ENCODE measurements around the gene GALNT9.
"Not testable (repeated sequence)": the region's sequence is repeated elsewhere in the genome, so short reads cannot be mapped to it uniquely, and the experiment has no call there.

The GALNT9 gene

DNA sequence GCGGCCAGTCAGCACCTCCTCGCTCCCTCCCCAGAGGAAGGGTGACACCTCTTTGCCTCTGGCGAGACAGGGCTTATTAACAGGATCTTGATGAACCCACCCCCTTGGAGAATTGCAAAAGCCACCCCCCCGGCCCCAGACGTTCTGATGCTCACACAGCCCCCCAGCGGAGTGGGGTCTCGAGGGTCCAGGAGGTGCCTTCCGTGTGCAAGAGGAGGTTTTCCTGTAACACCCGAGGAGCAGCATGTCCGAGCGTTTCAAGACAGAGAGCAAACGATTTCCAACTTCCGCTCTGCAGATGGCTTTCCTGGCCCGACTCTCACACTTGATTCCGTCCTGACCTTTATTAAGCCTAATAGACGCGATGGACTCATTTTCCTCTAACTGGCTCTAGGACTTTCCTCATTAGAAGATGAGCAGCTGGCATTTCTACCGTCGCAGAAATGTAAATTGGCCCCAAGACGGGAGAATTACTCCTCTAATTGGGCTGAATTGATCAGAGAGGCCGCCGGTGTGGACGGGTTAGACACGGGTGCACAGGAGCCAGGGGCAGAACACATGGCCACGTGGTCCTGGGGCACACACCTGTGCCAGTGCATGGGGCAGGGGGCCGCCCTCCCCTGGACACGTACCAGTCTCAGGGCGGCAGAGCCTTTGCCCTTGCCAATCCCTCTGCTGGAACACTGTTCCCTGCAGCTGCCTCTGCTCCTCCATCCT, 100.8 kb downstream of the GALNT9 start:
- no peak for DNase-seq

- DNase-seq: no peak
Observed at GRCh38 chr12:132227782-132228475, 101.5 kb downstream of the GALNT9 start.

DNA sequence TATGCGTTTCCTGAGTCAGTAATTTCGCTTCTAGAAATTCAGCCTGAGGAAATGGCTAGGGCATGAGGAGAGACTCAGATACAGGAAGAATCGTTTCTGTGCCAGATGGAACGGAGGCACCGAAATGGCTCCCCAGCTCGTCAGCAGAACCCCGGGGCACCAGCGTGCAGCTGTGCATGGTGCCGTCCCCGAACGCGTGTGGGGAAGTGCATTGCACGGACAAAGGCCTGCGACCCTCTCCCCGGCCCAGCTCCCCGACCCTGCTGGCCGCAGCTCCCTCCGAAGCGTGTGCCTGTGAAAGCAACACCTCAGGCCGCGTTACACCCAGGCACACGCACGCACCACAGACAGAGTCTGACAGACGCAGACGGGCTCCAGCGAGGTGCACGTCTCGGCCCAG, 102.3 kb downstream of the GALNT9 start:
- no peak for DNase-seq

DNA sequence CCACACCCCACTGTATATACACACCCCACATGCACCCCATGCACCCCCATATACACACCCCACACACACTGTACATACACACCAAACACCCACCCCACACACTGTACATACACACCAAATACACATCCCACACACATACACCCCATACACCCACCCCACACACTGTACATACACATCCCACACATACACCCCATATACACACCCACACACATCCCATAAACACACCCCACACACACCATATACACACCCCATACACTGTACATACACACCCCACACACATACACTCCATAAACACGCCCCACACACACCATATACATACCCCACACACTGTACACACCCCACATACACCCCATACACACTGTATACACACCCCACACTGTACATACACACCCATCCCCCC, 102.8 kb downstream of the GALNT9 start:
- DNase-seq: no peak

DNA sequence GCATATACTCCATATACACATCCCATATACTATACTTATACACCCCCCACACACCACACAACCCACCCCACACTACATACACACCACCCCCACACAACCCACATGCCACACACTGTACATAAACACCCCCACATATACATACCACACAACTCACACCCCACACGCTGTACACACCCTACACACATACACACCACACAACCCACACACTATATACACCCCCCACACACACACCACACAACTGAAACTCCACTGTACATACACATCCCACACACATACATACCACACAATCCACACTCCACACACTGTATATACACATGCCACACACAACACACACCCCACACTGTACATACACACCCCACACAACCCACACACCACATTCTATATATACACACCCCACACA, 104.2 kb downstream of the GALNT9 start:
- DNase-seq: no peak

DNA sequence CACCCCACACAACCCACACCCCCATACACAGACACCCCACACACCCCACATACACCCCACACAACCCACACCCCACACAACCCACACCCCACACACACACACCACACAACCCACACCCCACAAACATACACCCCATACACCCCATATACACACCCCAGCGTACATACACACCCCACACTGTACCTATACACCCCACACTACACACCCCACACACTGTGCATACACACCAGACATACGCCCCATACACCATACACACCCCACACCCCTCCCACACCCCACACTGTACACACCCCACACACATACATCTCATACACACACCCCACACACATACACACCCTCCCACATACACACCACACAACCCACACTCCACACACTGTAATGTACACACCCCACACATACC, 104.9 kb downstream of the GALNT9 start:
- no peak for DNase-seq

GRCh38 chr12:132222808-132223173, 106.6 kb downstream of the GALNT9 start:
- no peak for DNase-seq

DNA sequence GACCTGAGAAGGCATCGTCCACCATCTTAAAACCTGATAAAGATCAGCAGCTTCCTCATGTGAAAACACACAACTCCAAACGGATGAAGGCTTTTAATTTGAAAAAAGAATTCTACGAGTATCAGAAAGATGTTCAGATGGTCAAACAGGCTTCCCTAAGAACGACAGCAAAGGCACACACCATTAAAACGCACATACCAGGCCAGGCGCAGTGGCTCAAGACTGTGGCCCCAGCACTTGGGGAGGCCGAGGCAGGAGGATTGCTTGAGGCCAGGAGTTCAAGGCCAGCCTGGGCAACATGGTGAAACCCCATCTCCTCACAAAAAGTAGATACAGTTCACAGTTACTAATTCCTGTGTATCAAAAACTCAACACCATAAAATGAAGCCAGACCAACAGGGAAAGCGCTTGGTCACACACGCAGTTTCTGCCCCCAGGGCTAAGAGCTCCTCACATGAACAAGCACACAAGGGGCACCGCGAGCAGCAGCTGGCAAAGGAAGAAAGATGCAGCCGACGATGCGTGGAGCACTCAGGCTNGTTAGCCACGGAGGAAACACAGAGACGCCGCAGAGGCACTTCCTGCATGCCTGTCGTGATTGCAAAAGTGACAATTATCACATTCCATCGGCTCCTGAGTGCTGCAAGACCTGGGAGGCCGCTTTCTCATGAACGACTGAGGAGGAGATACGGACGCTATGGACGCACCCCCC, 107.1 kb downstream of the GALNT9 start:
- peak in 1 of 2 donors; percentile 16 for DNase-seq

GRCh38 chr12:132219761-132220160, 109.6 kb downstream of the GALNT9 start:
- not testable (repeated sequence) for DNase-seq

- no peak for DNase-seq
Observed at GRCh38 chr12:132219323-132219722, 110.1 kb downstream of the GALNT9 start.

GRCh38 chr12:132218915-132219314, 110.5 kb downstream of the GALNT9 start:
- DNase-seq: peak; percentile 22 to 59

- no peak for DNase-seq
Observed at GRCh38 chr12:132218527-132218875, 110.9 kb downstream of the GALNT9 start.

DNA sequence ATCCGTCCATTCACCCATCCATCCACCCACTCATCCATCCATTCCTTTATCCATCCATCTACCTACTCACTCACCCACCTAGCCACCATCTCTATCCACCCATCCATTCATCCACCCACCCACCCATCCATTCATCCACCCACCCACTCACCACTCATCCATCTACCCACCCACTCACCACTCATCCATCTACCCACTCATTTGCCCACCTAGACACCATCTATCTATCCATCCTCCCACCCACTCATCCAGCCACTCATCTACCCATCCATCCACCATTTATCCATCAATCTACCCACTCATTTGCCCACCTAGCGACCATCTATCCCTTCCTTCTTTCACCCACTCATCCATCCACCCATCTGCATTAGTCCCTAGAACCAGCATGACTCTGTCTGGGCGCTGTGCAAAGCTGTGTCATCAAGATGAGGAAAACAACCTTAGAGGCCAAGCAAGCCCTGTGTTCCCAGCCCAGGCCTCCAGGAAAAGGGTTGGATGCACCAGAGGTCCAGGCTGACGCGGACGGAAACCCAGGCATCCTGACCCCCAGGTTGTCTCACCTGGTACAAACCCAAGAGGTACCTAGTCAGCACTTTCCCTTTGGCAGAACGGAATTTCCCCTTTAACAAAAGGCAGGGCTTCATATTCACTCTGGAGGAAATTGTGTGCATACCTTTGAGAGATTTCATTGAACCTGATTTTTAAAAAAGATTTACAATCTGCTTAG, 111.4 kb downstream of the GALNT9 start:
- no peak for DNase-seq

- DNase-seq: no peak
Observed at GRCh38 chr12:132217371-132217770, 112.0 kb downstream of the GALNT9 start.

GRCh38 chr12:132216354-132216987, 112.9 kb downstream of the GALNT9 start:
- no peak for DNase-seq

DNA sequence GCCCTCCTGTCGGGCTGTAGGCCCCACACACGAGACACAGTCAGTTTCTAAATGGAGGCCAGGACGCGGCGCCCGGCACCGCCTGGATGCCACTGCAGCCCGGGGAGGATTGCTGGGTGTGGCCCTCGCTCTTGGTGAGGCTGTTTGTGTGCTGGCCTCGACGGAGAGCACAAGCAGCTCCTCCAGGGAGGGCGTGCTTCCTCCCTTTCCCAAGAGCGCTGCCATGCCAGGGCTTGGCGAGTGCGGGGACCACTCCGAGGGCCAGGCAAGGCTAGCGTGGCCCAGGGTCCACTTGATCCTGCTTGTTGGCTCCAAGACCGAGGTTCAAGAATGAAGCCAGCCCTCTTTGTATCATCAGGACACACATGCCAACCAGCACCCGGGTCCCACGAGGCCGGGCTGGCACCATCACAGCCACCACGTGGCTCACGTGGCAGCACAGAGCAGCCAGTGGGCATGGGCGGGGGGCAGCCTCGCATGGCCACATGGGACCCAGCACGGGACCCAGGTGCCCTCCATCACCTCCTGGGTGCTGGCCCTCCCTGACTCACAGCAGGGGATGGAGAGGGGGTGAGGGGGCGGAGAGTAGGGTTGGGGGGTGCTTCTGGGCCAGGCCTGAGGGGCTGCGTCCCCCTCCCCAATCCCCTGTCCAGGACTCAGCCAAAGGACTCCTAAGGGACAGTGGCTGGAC, 113.9 kb downstream of the GALNT9 start:
- DNase-seq: no peak

- no peak for DNase-seq
Observed at GRCh38 chr12:132214891-132215290, 114.5 kb downstream of the GALNT9 start.

DNA sequence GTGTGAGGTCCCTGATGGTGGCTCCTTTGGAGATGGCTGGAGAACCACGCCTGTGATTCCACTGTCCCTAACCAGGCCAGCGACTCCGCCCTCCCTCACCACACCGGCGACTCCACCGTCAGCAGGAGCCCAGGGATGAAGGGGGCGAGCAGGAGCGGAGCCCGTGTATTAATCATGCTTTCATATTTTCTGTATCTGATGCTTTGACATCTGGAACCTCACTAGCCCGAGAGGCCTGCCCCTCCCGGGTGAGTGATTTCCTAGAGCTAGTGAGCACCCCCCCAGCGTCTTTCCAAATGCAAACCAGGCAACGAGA, 115.3 kb downstream of the GALNT9 start:
- DNase-seq: no peak

- DNase-seq: no peak
Observed at GRCh38 chr12:132213359-132214160, 115.8 kb downstream of the GALNT9 start.

GRCh38 chr12:132211816-132212215, 117.6 kb downstream of the GALNT9 start:
- DNase-seq: no peak

- DNase-seq: no peak
Observed at GRCh38 chr12:132211326-132211725, 118.1 kb downstream of the GALNT9 start.
